Stomach smooth muscle (tissue), 2 donors: ENCODE results near the gene ABCA5.
"Not testable (repeated sequence)": the region's sequence is repeated elsewhere in the genome, so short reads cannot be mapped to it uniquely, and the experiment has no call there.

ENCODE experiments used
- H3K27ac ChIP-seq: one replicate; pipeline ENCODE4 v1.7.0; 2013; ENCODE audit warnings: mild to moderate bottlenecking, low read length, inconsistent platforms
- H3K27me3 ChIP-seq, 2 donors: one replicate each; pipeline ENCODE4 v1.7.0; 2013; ENCODE audit warnings: low read length in 2 of 2; ENCODE audit not compliant: insufficient read depth in 2 of 2, control insufficient read depth in 1 of 2
- H3K36me3 ChIP-seq, 2 donors: one replicate each; pipeline ENCODE4 v1.7.0; 2013; ENCODE audit warnings: low read length in 2 of 2; ENCODE audit not compliant: control insufficient read depth in 2 of 2, insufficient read depth in 2 of 2
- H3K4me1 ChIP-seq: one replicate; pipeline ENCODE4 v1.7.0; 2013; ENCODE audit warnings: low read length; ENCODE audit not compliant: control insufficient read depth, insufficient read depth
- H3K4me3 ChIP-seq, 2 donors: one replicate each; pipeline ENCODE4 v1.7.0; 2013; ENCODE audit warnings: low read length in 2 of 2
- H3K9ac ChIP-seq, 2 donors: one replicate each; pipeline ENCODE4 v1.7.0; 2013; ENCODE audit warnings: low read length in 2 of 2, mild to moderate bottlenecking in 1 of 2
- H3K9me3 ChIP-seq, 2 donors: one replicate each; pipeline ENCODE4 v1.7.0; 2013; ENCODE audit warnings: low read length in 2 of 2; ENCODE audit not compliant: control insufficient read depth in 2 of 2
- donor health status: healthy.
- donor health status: Pancreatic carcinoma.

The ABCA5 gene

DNA sequence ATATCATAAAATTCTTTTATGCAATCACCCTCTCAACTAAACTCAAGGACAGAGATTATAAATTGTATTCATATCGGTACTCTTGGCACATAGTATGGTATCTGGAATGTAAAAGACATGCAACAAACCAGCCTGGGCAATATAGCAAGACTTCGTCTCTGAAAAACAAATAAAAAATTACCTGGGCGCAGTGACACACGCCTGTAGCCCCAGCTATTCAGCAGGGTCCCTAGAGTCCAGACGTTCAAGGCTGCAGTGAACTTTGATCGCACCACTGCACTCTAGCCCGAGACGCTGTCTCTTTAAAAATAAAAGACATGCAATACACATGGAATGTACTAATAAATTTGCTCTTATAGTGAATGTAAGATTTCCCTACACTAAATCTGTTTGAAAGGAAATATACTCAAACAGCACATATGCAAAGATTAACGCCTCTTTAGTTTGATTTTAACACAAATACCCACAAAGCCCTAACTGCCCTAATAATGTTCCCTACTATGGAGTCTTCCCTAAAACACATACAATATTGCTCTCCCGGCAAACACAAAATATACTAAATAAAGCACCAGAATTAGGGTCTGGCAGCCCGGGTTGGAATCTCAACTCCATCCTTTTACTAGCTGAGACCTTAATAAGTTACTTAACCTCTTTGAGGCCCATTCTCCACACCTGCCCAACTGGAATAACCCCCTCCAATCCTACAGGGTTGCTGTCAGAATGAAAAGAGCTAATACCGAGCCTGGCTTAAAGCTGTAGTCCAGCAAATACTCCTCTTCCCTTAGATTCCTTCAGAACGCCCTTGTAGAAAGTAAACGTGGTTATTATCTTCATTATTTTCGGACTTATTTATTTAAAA, 1.2 kb downstream of the ABCA5 start:
- Histone ChIP-seq H3K27ac (peak overlapping the region; percentile 72), H3K4me3 (peak overlapping the region; percentile 81 to 92), H3K9ac (peak overlapping the region; percentile 81 to 86), H3K27me3 (no peaks in the 10 kb centered on the region), H3K36me3 (no peaks in the 10 kb centered on the region), H3K9me3 (no peaks in the 10 kb centered on the region), H3K4me1 (peaks cover 10% of the 10 kb centered on the region)

DNA sequence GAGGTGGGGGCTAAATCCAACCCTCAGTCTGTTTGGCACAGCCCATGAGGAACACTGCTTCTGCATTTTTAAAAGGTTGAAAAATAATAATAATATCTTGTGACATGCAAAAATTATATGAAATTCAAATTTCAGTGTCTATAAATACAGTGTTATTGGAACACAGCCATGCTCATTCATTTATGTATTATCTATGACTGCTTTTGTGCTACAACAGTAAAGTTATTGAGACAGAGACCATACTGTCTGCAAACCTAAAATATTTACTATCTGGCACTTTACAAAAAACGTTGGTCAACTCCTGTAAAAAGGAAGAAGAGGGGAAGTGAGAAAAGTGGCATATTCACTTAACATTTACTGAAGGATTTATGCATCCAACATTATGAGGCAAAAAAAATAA, 3.1 kb downstream of the ABCA5 start:
- Histone ChIP-seq H3K4me3 (no peak overlapping the region), H3K4me1 (peaks cover 10% of the 10 kb centered on the region)

DNA sequence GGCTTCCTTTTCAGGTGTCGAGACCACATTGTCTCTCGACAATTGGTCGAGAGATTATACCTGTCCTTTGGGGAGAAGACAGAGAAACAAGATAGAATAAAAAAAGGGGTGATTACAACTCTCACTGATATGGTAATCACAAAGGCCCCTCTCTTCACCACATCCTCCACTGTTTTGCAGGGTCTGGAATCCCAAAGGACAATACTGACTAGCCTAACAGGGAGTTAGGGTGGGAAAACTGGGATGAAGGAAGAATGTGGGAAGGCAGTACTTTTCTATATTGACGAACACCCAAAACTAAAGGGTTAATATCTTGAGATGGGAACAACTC, 6.1 kb downstream of the ABCA5 start:
- Histone ChIP-seq H3K4me3 (no peak overlapping the region), H3K9ac (no peak overlapping the region), H3K4me1 (peaks cover 3% of the 10 kb centered on the region), H3K9me3 (no peaks in the 10 kb centered on the region), H3K36me3 (no peaks in the 10 kb centered on the region), H3K27me3 (no peaks in the 10 kb centered on the region), H3K27ac (no peak overlapping the region)

More for the DNA sequence above, 3.1 kb downstream of the ABCA5 start:
- Histone ChIP-seq H3K9ac (no peak overlapping the region), H3K27ac (no peak overlapping the region), H3K27me3 (no peaks in the 10 kb centered on the region), H3K36me3 (no peaks in the 10 kb centered on the region), H3K9me3 (no peaks in the 10 kb centered on the region)

DNA sequence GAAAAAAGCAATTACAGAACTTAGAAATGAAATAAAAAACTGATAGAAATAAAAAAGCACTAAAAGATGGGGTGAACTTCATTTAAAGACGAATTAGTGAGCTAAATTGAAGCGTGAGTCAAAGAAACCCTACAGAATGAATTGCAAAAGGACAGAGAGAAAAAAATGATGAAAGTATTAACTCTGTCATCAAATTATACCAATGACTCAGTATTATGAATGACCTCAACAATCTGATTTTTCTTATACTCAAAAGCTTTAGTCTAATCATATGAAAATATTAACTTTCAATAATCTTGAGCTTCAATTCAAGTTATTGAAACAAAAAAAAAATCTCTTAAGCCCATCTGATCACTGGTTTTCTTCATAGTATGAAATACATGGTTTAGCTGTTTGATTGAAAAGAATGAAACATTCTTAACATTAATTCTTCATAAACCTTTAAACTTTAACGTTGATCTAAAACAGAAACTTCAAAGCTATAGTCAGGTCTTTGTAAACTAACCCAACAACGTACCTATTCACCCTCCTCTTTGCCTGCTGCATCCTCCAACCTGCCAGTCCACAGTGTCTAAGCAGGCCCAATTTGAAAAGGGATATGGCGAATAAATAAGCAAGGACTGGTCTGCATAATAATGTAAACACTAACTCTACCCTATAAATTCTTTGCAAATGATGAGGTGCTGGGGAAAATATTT, 6.6 kb downstream of the ABCA5 start:
- Histone ChIP-seq H3K9ac (no peak overlapping the region), H3K9me3 (no peaks in the 10 kb centered on the region), H3K4me3 (no peak overlapping the region), H3K27ac (no peak overlapping the region), H3K27me3 (no peaks in the 10 kb centered on the region), H3K36me3 (no peaks in the 10 kb centered on the region), H3K4me1 (no peaks in the 10 kb centered on the region)

DNA sequence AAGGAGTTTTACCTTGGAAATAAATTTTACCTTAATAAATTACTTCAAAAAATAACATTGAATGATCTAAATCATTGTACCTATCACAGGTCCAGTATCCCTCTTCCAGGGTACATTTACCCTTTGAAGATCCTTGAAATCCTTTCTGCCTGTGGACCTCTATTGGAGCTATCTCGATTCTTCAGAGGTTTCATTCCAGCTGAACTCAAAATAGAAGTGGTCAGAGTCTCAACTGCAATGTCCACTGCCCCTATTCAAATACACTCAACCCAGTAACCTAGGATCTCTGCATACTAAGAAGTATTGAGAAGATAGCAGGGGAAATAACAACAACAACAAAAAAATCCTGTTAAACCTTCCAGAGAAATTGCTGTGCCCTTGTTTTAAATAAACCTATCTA, 9.3 kb downstream of the ABCA5 start:
- Histone ChIP-seq H3K4me3 (no peak overlapping the region), H3K9me3 (no peaks in the 10 kb centered on the region), H3K36me3 (no peaks in the 10 kb centered on the region), H3K27me3 (no peaks in the 10 kb centered on the region), H3K4me1 (no peaks in the 10 kb centered on the region), H3K9ac (no peak overlapping the region), H3K27ac (no peak overlapping the region)

DNA sequence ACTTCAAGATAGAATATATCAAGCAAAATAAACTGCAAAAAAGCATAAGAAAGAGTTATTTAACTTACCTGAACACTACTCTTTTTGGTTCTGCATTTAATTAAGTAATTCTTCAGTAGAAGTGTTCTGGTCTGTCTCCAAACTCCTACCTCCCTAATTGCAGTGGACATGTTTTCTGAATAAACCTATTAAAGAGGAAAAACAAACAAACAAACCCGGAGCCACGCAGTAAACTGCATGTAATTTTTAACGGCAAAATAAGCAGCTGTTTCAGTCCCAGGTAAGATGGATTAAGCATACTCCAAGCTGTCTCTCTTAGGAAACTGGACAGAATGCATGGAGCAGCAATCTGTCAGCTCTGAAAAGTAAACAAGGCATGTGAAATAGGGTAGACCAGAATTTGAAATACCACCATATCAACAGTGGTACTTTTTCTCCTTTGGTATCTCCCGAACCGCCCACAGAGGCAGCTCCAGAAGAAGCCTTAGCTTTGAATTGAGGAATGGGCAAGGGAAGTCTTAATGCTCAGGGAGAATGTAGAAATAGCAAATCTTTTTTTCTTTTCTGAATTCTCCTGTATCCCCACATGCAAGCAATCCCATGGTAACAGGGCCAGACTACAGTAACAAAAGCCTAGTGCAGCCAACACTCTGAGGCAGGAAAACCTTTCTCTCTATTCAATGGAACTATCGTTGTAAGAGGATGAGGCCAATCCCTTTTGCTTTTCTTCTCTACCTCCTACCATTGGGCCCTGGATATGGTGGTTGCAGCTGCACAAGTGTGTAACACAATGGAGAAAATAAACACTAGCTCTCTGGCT, 12.5 kb downstream of the ABCA5 start:
- H3K27ac ChIP-seq: no peak overlapping the region
- H3K9me3 ChIP-seq: no peaks in the 10 kb centered on the region
- no peaks in the 10 kb centered on the region for H3K4me1 ChIP-seq
- no peak overlapping the region for H3K9ac ChIP-seq
- H3K27me3 ChIP-seq: no peaks in the 10 kb centered on the region
- H3K36me3 ChIP-seq: peaks cover 0 to 2% of the 10 kb centered on the region in 2 donors
- no peak overlapping the region for H3K4me3 ChIP-seq

DNA sequence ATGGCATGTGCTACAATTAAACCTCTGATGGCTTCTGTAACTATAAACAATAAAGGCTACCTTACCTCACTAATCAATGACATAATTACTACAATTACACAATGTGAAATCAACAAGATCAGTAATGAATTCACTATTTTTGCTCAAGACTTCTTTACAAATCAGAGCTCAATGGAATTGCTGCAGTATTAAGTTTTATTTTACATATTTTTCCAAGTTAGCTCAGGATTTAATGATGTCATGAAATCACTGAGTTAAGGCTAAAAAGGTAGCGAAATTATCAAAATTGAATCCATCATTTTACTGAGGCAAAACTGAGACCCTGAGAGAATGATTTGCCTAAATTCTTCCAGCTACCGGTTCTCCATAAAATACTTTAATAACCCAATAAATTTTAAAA, 21.8 kb downstream of the ABCA5 start:
- H3K27ac ChIP-seq: no peak overlapping the region

DNA sequence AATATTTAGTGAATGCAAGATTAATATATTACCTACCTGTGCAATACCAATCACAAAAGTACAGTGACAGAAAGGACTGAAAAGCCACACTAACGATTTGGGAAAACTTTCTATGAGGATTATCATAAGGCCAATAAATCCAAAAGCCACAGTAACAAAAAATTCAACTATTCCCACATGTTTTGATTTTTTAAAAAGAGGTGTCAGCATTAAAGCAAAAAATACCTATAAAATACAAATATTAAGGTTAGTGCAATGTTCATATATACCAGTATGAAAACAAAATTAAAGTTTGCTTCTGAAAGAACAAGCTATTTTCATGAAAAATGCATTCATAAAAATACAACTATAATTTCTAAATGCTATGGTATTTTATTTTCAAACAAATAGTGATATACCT, 24.3 kb downstream of the ABCA5 start:
- no peak overlapping the region for H3K4me3 ChIP-seq
- no peaks in the 10 kb centered on the region for H3K27me3 ChIP-seq
- no peak overlapping the region for H3K9ac ChIP-seq
- no peaks in the 10 kb centered on the region for H3K4me1 ChIP-seq
- no peak overlapping the region for H3K27ac ChIP-seq
- H3K9me3 ChIP-seq: no peaks in the 10 kb centered on the region
- peaks cover 3 to 4% of the 10 kb centered on the region in 2 donors for H3K36me3 ChIP-seq

More for the DNA sequence above, 21.8 kb downstream of the ABCA5 start:
- Histone ChIP-seq H3K4me3 (no peak overlapping the region), H3K4me1 (no peaks in the 10 kb centered on the region), H3K9me3 (no peaks in the 10 kb centered on the region), H3K9ac (no peak overlapping the region), H3K36me3 (peaks cover 2 to 3% of the 10 kb centered on the region in 2 donors), H3K27me3 (no peaks in the 10 kb centered on the region)

DNA sequence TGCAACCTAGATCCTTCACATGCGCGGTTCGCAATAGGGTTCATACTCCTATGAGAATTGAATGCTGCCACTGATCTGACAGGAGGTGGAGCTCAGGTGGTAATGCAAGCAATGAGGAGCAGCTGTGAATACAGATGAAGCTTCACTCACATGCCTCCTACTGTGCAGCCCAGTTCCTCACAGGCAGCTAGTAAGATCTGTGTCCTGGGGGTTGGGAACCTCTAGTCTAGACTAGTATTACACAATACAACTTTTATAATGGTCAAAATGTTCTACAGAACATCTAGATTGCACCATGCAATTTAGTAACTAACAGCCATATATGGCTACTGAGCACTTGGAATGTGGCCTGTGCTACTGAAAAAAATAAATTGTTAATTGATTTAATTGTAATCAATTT, 26.7 kb downstream of the ABCA5 start:
- no peaks in the 10 kb centered on the region for H3K4me1 ChIP-seq

DNA sequence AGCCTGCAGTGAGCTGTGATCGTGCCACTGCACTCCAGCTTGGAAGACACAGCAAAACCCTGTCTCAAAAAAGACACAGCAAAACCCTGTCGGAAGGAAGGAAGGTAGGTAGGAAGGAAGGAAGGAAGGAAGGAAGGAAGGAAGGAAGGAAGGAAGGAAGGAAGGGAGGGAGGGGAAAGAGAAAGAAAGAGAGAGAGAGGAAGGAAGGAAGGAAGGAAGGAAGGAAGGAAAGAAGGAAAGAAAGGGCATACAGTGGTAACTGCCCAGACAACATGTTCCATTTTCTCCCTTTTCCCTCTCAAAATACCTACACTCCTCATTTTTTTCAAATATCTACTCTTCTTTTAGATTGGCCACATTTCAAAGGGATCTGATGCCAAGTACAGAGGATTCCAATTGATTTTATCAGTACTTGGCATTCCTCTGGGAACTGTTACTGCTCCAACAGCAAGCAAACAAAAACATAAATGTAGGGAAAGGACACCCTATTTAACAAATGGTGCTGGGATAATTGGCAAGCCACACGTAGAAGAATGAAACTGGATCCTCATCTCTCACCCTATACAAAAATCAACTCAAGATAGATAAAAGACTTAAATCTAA, 28.7 kb downstream of the ABCA5 start:
- not testable (repeated sequence) for H3K4me1 ChIP-seq
- H3K36me3 ChIP-seq: peaks cover 5 to 15% of the 10 kb centered on the region in 2 donors

More for the DNA sequence above, 26.7 kb downstream of the ABCA5 start:
- Histone ChIP-seq H3K4me3 (no peak overlapping the region), H3K9me3 (no peaks in the 10 kb centered on the region), H3K27ac (no peak overlapping the region), H3K9ac (no peak overlapping the region), H3K36me3 (peaks cover 3 to 6% of the 10 kb centered on the region in 2 donors), H3K27me3 (no peaks in the 10 kb centered on the region)

More for the DNA sequence above, 28.7 kb downstream of the ABCA5 start:
- not testable (repeated sequence) for H3K9ac ChIP-seq, H3K4me3 ChIP-seq, H3K27me3 ChIP-seq, H3K27ac ChIP-seq, H3K9me3 ChIP-seq
